ENCODE measurements around the gene CPNE7. TPM values are rescaled to one million over a fixed set of nuclear protein-coding genes. Genes with fewer than 3 reads are reported as not detected.

Gene CPNE7
- total and polyA plus RNA-seq, 2 donors (not counting 1 experiment from before 2014, with no cell fraction given) = 0.51 to 0.76 TPM

GRCh38 chr16:89629827-89630610 is 54.5 kb downstream of the CPNE7 start:
- H3K4me1 ChIP-seq (ENCODE audit: control insufficient read depth in 2 of 2, insufficient read depth in 2 of 2, low read length in 2 of 2) = no peaks in the 10 kb centered on the region
- Mint-ChIP-seq H3K4me1 (peaks cover 1% of the 10 kb centered on the region), H3K27me3 (no peaks in the 10 kb centered on the region), H3K4me3 (no peak overlapping the region), H3K27ac (no peak overlapping the region), H3K9me3 (ENCODE audit: insufficient read depth) (no peaks in the 10 kb centered on the region)
- DNase-seq (no peak), ATAC-seq (ENCODE audit: low read depth) (no peak)
- POLR2A ChIA-PET = no interaction called here
- no peak overlapping the region for H3K27ac ChIP-seq (ENCODE audit: low read length in 2 of 2)
- CTCF ChIA-PET = no interaction called here
- intact Hi-C loops (cut with micrococcal nuclease) = no loop called here
- 82% methylated on average over 11 of the region's 17 CpGs for WGBS (ENCODE audit: insufficient coverage)
- H3K9ac ChIP-seq (ENCODE audit: low read length) = no peak overlapping the region
- H3K4me3 ChIP-seq (ENCODE audit: control extremely low read depth in 1 of 5, extremely low read depth in 1 of 5, insufficient read depth in 1 of 5, low read depth in 2 of 5, low read length in 4 of 5) = no peak overlapping the region
- no peak overlapping the region for H2AFZ ChIP-seq (ENCODE audit: insufficient read depth, low read depth, low read length, poor library complexity, severe bottlenecking)
- no peaks in the 10 kb centered on the region for H3K36me3 ChIP-seq (replicated peaks in 1 of 2; ENCODE audit: control extremely low read depth in 1 of 2, control insufficient read depth in 1 of 2, extremely low read depth in 1 of 2, insufficient read depth in 2 of 2, low read length in 1 of 2)
- H3K4me2 ChIP-seq (replicated peaks; ENCODE audit: low read depth, low read length, poor library complexity, severe bottlenecking) = no peak overlapping the region
- no peaks in the 10 kb centered on the region for H4K20me1 ChIP-seq (ENCODE audit: control insufficient read depth, insufficient read depth, low read length, poor library complexity, severe bottlenecking)
- TF ChIP-seq EZH2 (IDR thresholded peaks at IDR 0.05; ENCODE audit: borderline replicate concordance, insufficient read depth, low read depth, low read length, poor library complexity, severe bottlenecking) (no peak), CTCF (IDR thresholded peaks at IDR 0.05) (no peak)
- no peaks in the 10 kb centered on the region for H3K79me2 ChIP-seq (ENCODE audit: control insufficient read depth, insufficient read depth, low read length)
- peaks cover 0 to 2% (median 0%) of the 10 kb centered on the region in 4 experiments for H3K27me3 ChIP-seq (replicated peaks in 1 of 4; ENCODE audit: control extremely low read depth in 1 of 4, control insufficient read depth in 3 of 4, insufficient read depth in 4 of 4, low read length in 3 of 4)
- H3K9me3 ChIP-seq (ENCODE audit: control extremely low read depth in 1 of 3, control insufficient read depth in 2 of 3, insufficient read depth in 1 of 3, low read length in 2 of 3) = peaks cover 0 to 9% (median 0%) of the 10 kb centered on the region in 3 donors

DNA sequence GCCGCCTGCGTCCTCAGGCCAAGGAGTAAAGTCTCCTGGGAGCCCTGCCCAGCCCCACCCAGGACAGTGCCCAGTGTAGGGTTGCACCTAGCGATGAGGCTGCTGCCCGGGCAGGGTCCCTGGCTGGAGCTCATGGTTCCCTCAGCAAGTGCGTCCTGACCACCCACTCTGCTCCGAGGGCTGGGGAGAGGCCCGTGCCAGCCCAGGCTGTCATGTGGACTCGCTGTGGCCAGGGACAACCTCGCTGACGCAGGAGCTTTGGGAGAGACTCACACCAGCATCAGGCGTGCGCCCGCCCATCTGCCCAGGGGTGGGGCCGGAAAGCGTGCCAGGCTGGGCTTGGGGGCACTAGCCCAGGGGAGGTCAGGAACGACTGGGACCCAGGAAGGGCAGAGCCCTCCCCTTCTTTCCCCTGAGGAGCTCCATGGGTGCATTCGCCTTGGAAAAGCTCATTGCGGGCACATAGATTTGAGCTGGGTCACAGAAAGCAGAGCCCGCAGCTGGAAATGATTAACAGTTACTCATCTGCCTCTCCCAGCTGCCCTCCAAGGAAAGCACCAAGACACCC is 57.6 kb downstream of the CPNE7 start:
- Mint-ChIP-seq H3K27ac (no peak overlapping the region), H3K27me3 (no peaks in the 10 kb centered on the region), H3K4me3 (no peak overlapping the region), H3K9me3 (ENCODE audit: insufficient read depth) (no peaks in the 10 kb centered on the region), H3K4me1 (peaks cover 1% of the 10 kb centered on the region)
- intact Hi-C loops (cut with micrococcal nuclease) = no loop called here
- no peak overlapping the region for H3K27ac ChIP-seq (ENCODE audit: low read length in 2 of 2)
- peaks cover 0 to 9% (median 0%) of the 10 kb centered on the region in 3 donors for H3K9me3 ChIP-seq (ENCODE audit: control extremely low read depth in 1 of 3, control insufficient read depth in 2 of 3, insufficient read depth in 1 of 3, low read length in 2 of 3)
- no peaks in the 10 kb centered on the region for H4K20me1 ChIP-seq (ENCODE audit: control insufficient read depth, insufficient read depth, low read length, poor library complexity, severe bottlenecking)
- no peaks in the 10 kb centered on the region for H3K4me1 ChIP-seq (ENCODE audit: control insufficient read depth in 2 of 2, insufficient read depth in 2 of 2, low read length in 2 of 2)
- H3K9ac ChIP-seq (ENCODE audit: low read length) = no peak overlapping the region
- CTCF ChIA-PET = interaction anchor here (0.9 kb wide), 1 partner anchor 25 kb away, joined by 3 read pairs; the partner anchor contains the start of genes CHMP1A and SPATA33
- no peak overlapping the region for H3K4me3 ChIP-seq (ENCODE audit: control extremely low read depth in 1 of 5, extremely low read depth in 1 of 5, insufficient read depth in 1 of 5, low read depth in 2 of 5, low read length in 4 of 5)
- no peaks in the 10 kb centered on the region for H3K79me2 ChIP-seq (ENCODE audit: control insufficient read depth, insufficient read depth, low read length)
- no peak for DNase-seq
- TF ChIP-seq EZH2 (IDR thresholded peaks at IDR 0.05; ENCODE audit: borderline replicate concordance, insufficient read depth, low read depth, low read length, poor library complexity, severe bottlenecking) = no peak
- no peak for TF ChIP-seq CTCF (IDR thresholded peaks at IDR 0.05)
- H3K36me3 ChIP-seq (replicated peaks in 1 of 2; ENCODE audit: control extremely low read depth in 1 of 2, control insufficient read depth in 1 of 2, extremely low read depth in 1 of 2, insufficient read depth in 2 of 2, low read length in 1 of 2) = no peaks in the 10 kb centered on the region
- no peak overlapping the region for H2AFZ ChIP-seq (ENCODE audit: insufficient read depth, low read depth, low read length, poor library complexity, severe bottlenecking)
- H3K27me3 ChIP-seq (replicated peaks in 1 of 4; ENCODE audit: control extremely low read depth in 1 of 4, control insufficient read depth in 3 of 4, insufficient read depth in 4 of 4, low read length in 3 of 4) = peaks cover 0 to 5% (median 0%) of the 10 kb centered on the region in 4 experiments
- 91% methylated on average over 16 of the region's 19 CpGs for WGBS (ENCODE audit: insufficient coverage)
- POLR2A ChIA-PET = interaction anchor here (0.6 kb wide), 1 partner anchor 1063 kb away, joined by 4 read pairs; the partner anchor contains the start of gene ZC3H18
- ATAC-seq (ENCODE audit: low read depth) = no peak
- no peak overlapping the region for H3K4me2 ChIP-seq (replicated peaks; ENCODE audit: low read depth, low read length, poor library complexity, severe bottlenecking)

Data from B cell (primary cell).